ENCODE measurements around the gene NOP16. TPM values are rescaled to one million over a fixed set of nuclear protein-coding genes. Genes with fewer than 3 reads are reported as not detected.

Gene NOP16
- total and polyA plus RNA-seq, 11 donors, result 9.3 to 83.4 (median 15.9) TPM

DNA sequence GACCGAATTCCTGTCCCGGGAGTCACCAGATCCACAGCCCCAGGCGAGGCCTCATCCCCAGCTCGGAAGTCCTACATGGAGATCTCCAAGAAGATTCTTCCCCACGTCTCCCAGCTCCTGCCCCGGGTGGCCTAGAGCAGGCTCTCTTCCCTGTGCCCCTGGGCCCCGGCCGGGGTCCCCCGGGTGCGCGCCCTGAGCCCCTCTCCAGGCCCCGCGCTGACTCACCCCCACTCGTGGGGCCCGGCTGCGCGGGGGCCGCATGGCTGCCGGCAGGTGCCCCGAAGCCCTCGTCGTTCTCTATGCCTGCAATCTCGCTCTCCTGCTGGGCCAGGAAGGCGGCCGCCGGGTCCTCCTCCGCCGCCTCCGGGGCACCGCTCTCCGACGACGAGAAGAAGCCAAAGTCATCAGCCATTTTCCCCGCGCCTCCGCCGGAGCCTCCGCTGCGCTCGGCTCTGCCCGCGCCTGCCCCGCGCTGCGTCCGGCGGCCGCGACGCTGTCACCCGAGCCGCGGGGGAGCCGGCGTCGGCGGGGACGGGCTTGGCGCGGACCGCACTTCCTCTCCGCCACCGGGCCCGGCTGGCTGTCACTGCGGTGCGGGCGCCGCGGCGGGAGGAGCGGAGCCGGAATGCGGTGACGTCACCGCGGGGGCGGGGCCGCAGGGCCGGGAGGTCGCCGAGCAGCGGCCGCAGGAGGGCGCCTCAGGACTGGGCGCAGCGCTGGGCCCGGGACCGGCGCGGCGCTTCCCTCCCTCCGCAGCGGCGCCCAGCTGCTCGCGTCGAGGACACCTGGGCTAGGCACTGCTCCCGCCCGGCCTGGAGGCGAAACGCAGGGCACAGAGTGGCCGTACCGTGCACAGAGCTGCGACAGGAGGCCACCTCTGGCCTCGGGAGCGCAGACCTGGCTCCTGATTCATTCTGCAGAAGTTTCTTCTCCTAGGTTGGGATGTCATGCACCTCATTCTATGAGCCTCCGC lies 27.8 kb upstream of the NOP16 start, which contains the start of gene CLTB:
Gene CLTB, minus strand, starts transcription at position 588 of the 973 bp plus-strand sequence. Its CDS starts 176 bp downstream, at position 412.
- H3K4me1 ChIP-seq, result peaks cover 8 to 52% (median 42%) of the 10 kb centered on the region in 12 donors
- WGBS, 4 donors, result 1 to 4% (median 2%) methylated on average over 10 to 107 of the region's 107 CpGs
- ATAC-seq (peak; percentile 90 to 94 (median 93)), DNase-seq (peak; percentile 92 to 97 (median 94))
- peak within 1 kb of the TSS; percentile 47 to 100 (median 84) for H3K4me3 ChIP-seq
- H3K27me3 ChIP-seq, result no peaks in the 10 kb centered on the region
- peak within 1 kb of the TSS; percentile 83 to 99 (median 96) for H3K27ac ChIP-seq
- TF ChIP-seq POLR2A (IDR thresholded peaks at IDR 0.05), result peak; percentile 85 to 93
- TF ChIP-seq, protein P1, sequence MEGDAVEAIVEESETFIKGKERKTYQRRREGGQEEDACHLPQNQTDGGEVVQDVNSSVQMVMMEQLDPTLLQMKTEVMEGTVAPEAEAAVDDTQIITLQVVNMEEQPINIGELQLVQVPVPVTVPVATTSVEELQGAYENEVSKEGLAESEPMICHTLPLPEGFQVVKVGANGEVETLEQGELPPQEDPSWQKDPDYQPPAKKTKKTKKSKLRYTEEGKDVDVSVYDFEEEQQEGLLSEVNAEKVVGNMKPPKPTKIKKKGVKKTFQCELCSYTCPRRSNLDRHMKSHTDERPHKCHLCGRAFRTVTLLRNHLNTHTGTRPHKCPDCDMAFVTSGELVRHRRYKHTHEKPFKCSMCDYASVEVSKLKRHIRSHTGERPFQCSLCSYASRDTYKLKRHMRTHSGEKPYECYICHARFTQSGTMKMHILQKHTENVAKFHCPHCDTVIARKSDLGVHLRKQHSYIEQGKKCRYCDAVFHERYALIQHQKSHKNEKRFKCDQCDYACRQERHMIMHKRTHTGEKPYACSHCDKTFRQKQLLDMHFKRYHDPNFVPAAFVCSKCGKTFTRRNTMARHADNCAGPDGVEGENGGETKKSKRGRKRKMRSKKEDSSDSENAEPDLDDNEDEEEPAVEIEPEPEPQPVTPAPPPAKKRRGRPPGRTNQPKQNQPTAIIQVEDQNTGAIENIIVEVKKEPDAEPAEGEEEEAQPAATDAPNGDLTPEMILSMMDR (IDR thresholded peaks at IDR 0.05), result peak; percentile 43 to 92 (median 83)
- intact Hi-C loops (cut with DNase I), result loop anchor here in 8 of 10 donors (2.0 to 10.0 kb wide), 11 partner anchors 31 to 239 kb away; partner anchors contain the start of genes RNF44 (in 3 of the 8), CDHR2 (in 2 of the 8), KIAA1191 (in 2 of the 8) and ARL10 (in 1 of the 8)
- peaks cover 0 to 1% (median 0%) of the 10 kb centered on the region in 9 donors for H3K36me3 ChIP-seq
- no peaks in the 10 kb centered on the region for H3K9me3 ChIP-seq

DNA sequence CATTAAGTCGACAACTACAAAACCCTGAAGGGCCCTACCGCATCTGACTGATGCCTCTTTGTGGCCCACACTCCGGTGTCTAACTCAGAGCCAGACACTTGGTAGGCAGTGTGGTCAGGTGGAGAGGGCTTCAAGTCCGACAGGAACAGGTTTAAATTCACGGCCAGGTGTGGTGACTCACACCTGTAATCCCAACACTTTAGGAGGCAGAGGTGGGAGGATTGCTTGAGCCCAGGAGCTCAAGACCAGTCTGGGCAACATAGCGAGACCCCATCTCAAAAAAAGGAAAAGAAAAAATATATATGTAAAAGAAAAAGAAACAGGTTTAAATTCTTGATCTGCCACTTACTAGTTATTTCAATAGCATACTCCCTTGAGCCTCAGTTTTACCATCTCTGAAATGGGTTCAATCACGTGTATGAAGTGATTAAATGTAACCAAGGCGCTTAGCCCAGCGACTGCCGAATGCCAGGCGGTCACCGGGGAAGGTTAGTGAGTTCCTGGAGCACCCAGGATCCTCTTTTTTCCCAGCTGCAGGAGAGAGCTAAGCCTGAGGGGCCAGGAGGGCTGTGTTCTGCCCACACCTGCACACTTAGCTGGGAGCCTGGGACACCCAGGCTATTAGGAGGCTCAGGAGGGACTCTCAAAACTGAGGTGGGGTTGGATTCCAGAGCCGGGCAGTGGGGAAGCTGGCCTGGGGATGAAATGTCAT lies 27.0 kb upstream of the NOP16 start:
- TF ChIP-seq, protein P1 (IDR thresholded peaks at IDR 0.05), result no peak
- TF ChIP-seq POLR2A (IDR thresholded peaks at IDR 0.05), result no peak
- DNase-seq (no peak), ATAC-seq (peak in 1 of 4 donors; percentile 18)
- WGBS, 4 donors, result 58 to 63% (median 61%) methylated on average over 13 of the region's 13 CpGs
- Histone ChIP-seq H3K36me3 (peaks cover 0 to 8% (median under 1%) of the 10 kb centered on the region in 9 donors), H3K27ac (peak overlapping the region; percentile 83 to 99 (median 96)), H3K4me1 (peaks cover 10 to 57% (median 42%) of the 10 kb centered on the region in 12 donors), H3K9me3 (no peaks in the 10 kb centered on the region), H3K27me3 (no peaks in the 10 kb centered on the region), H3K4me3 (peak overlapping the region; percentile 47 to 100 (median 84))
- intact Hi-C loops (cut with DNase I), result loop anchor here in 7 of 10 donors (5.0 to 10.0 kb wide), 7 partner anchors 48 to 239 kb away; partner anchors contain the start of genes CDHR2 (in 2 of the 7), RNF44 (in 2 of the 7), ARL10 (in 1 of the 7) and KIAA1191 (in 1 of the 7)

GRCh38 chr5:176414704-176415103 lies 26.3 kb upstream of the NOP16 start:
- H3K27me3 ChIP-seq, result no peaks in the 10 kb centered on the region
- no peak for TF ChIP-seq POLR2A (IDR thresholded peaks at IDR 0.05)
- TF ChIP-seq, protein P1 (IDR thresholded peaks at IDR 0.05), result no peak
- peaks cover 0 to 13% (median 8%) of the 10 kb centered on the region in 9 donors for H3K36me3 ChIP-seq
- DNase-seq (no peak), ATAC-seq (no peak)
- peak overlapping the region in 8 of 12 donors; percentile 69 to 100 (median 88) for H3K4me3 ChIP-seq
- peaks cover 10 to 63% (median 42%) of the 10 kb centered on the region in 12 donors for H3K4me1 ChIP-seq
- 64 to 78% (median 72%) methylated on average over 3 of the region's 3 CpGs for WGBS, 4 donors
- H3K9me3 ChIP-seq, result no peaks in the 10 kb centered on the region
- intact Hi-C loops (cut with DNase I), result loop anchor here in 7 of 10 donors (5.0 to 10.0 kb wide), 7 partner anchors 47 to 240 kb away; partner anchors contain the start of genes CDHR2 (in 2 of the 7), RNF44 (in 2 of the 7), ARL10 (in 1 of the 7) and KIAA1191 (in 1 of the 7)
- H3K27ac ChIP-seq, result peak overlapping the region in 4 of 12 donors; percentile 95 to 97 (median 96)
